Epithelial cell of proximal tubule (primary cell): Measurements from ENCODE around the gene DAZ4. TPM values are rescaled to one million over a fixed set of nuclear protein-coding genes. Genes with fewer than 3 reads are reported as not detected.
"Not testable (repeated sequence)": the region's sequence is repeated elsewhere in the genome, so short reads cannot be mapped to it uniquely, and the experiment has no call there.

Experiments
- DNase-seq: peaks from one replicate; pipeline ENCODE4 v3.0.0-alpha.2; 2011; ENCODE audit warnings: low read depth
- H3K4me3 ChIP-seq: 2 replicates; pipeline ENCODE4 v1.5.1; 2011; ENCODE audit warnings: low read depth, mild to moderate bottlenecking, low read length
- total RNA-seq: library from RNA; depleted of rRNA; stranded (reverse); fragments of >200 nt; gene quantifications from 2 replicates; pipeline ENCODE4 v1.2.3, GENCODE V29; 2015

The DAZ4 gene, protein sequence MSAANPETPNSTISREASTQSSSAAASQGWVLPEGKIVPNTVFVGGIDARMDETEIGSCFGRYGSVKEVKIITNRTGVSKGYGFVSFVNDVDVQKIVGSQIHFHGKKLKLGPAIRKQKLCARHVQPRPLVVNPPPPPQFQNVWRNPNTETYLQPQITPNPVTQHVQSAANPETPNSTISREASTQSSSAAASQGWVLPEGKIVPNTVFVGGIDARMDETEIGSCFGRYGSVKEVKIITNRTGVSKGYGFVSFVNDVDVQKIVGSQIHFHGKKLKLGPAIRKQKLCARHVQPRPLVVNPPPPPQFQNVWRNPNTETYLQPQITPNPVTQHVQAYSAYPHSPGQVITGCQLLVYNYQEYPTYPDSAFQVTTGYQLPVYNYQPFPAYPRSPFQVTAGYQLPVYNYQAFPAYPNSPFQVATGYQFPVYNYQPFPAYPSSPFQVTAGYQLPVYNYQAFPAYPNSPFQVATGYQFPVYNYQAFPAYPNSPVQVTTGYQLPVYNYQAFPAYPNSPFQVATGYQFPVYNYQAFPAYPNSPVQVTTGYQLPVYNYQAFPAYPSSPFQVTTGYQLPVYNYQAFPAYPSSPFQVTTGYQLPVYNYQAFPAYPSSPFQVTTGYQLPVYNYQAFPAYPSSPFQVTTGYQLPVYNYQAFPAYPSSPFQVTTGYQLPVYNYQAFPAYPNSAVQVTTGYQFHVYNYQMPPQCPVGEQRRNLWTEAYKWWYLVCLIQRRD
- not detected in 2 replicates for total RNA-seq

DNA sequence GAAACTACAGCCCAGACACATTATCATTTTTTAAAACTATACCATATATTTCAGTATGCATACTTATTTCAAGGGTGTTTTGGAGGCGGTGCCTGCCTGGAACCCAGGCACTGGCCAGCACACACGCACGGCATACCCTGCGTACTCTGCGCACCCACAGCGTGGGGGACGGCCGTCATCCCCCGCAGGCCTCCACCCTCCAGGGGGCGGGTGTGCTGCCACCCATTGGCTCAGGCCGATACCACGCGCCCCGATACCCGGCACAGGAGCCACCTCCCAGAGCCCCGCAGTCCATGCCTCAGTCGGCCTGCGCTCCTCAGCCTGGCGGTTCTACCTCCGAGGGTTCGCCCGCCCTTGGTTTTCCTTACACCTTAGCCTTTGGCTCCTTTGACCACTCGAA, at the start of gene DAZ4:
DAZ4 (plus strand) TSS at position 301 of the 400 bp plus-strand sequence. CDS start 208 bp downstream, outside the sequence.
- not testable (repeated sequence) for DNase-seq

DNA sequence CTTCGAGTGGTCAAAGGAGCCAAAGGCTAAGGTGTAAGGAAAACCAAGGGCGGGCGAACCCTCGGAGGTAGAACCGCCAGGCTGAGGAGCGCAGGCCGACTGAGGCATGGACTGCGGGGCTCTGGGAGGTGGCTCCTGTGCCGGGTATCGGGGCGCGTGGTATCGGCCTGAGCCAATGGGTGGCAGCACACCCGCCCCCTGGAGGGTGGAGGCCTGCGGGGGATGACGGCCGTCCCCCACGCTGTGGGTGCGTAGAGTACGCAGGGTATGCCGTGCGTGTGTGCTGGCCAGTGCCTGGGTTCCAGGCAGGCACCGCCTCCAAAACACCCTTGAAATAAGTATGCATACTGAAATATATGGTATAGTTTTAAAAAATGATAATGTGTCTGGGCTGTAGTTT, 20.4 kb upstream of the DAZ4 start, which contains the start of gene DAZ3:
DAZ3 (minus strand) TSS at position 101 of the 400 bp plus-strand sequence. CDS start 208 bp downstream, outside the sequence.
- not testable (repeated sequence) for H3K4me3 ChIP-seq, DNase-seq

More for the DNA sequence above, at the start of gene DAZ4:
- not testable (repeated sequence) for H3K4me3 ChIP-seq

DNA sequence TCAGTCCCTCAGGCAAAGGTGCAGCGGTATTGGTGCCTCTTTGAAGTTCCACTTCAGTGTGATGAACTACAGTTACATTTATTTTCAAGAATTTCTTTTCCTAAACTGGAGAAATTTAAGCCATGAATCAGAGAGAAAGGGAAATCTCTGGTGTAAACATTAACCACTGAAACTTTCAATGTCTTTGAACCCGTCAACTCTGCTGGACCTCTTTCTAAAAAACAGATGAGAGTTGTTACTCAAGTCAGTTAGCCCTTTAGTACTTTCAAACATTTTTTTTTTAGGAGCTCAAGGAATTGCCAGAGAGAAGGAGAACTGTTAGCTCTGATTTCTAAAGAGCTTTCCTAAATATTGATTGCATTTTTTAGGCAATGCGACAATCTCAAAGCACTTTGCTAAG, 11.9 kb upstream of the DAZ4 start:
- DNase-seq, H3K4me3 ChIP-seq: not testable (repeated sequence)

DNA sequence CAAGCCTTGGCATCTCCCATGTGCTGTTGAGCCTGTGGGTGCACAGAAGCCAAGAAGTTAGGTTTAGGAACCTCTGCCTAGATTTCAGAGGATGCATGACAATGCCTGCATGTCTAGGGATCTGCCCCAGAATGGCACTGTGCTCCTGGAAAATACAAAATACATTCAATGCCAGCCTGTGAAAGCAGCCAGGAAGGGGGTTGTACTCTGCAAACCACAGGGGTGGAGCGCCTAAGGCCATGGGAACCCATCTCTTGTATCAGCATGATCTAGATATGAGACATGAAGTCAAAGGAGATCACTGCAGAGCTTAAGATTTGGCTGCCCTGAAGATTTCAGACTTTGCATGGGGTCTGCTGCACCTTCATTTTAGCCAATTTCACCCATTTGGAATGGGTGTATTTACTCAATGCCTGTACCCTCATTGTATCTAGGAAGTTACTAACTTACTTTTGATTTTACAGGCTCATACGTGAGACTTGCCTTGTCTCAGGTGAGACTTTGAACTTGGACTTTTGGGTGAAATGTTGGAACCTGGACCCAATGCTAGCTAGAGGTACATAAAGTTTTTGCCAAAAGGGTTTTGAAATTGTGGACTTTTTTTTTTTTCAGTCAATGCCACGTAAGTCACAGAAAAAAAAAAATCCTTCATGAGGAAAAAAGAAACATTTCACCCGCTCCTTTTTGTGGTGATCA, 9.4 kb upstream of the DAZ4 start:
- DNase-seq: not testable (repeated sequence)

GRCh38 chrY:24825069-24825468, 8.7 kb upstream of the DAZ4 start:
- not testable (repeated sequence) for H3K4me3 ChIP-seq, DNase-seq

More for the DNA sequence above, 9.4 kb upstream of the DAZ4 start:
- not testable (repeated sequence) for H3K4me3 ChIP-seq

Other genes starting within 250 kb of the DAZ4 start
- not detected in 2 replicates for gene BPY2B, start 215.9 kb upstream of the DAZ4 start, total RNA-seq
- not detected in 2 replicates for gene DAZ3, start 20.5 kb upstream of the DAZ4 start, total RNA-seq
- gene BPY2C, start 218.2 kb downstream of the DAZ4 start, total RNA-seq: not detected in 2 replicates